Neural progenitor cell (in vitro differentiated cells): ENCODE data around the gene GRID1. TPM values are rescaled to one million over a fixed set of nuclear protein-coding genes. Genes with fewer than 3 reads are reported as not detected.

Source experiments
- DNase-seq: peaks from one replicate; pipeline ENCODE4 v3.0.0-alpha.2; 2016; ENCODE audit warnings: low spot score
- H2AFZ ChIP-seq: fragments of 200-600 bp; sonication (generic); replicated peaks from 2 replicates; pipeline ENCODE4 v1.6.1; 2016; ENCODE audit warnings: antibody characterized with exemption
- H3F3A ChIP-seq: fragments of 200-600 bp; sonication (generic); 2 replicates; pipeline ENCODE4 v1.6.1; 2016; ENCODE audit warnings: antibody characterized with exemption, low read depth
- H3K27ac ChIP-seq: fragments of 200-600 bp; sonication (generic); 2 replicates; pipeline ENCODE4 v1.5.1; 2016; ENCODE audit warnings: mild to moderate bottlenecking
- H3K27me3 ChIP-seq: fragments of 200-600 bp; sonication (generic); 2 replicates; pipeline ENCODE4 v1.6.1; 2016; ENCODE audit warnings: mild to moderate bottlenecking, moderate library complexity
- H3K36me3 ChIP-seq: fragments of 200-600 bp; sonication (generic); 2 replicates; pipeline ENCODE4 v1.5.1; 2016
- H3K4me1 ChIP-seq: fragments of 200-600 bp; sonication (generic); 2 replicates; pipeline ENCODE4 v1.6.1; 2016; ENCODE audit warnings: mixed run types
- H3K4me2 ChIP-seq: fragments of 200-600 bp; sonication (generic); 2 replicates; pipeline ENCODE4 v1.6.1; 2016
- H3K4me3 ChIP-seq: fragments of 200-600 bp; sonication (generic); 2 replicates; pipeline ENCODE4 v1.5.1; 2016
- H3K79me2 ChIP-seq: fragments of 200-600 bp; sonication (generic); 2 replicates; pipeline ENCODE4 v1.6.1; 2016; ENCODE audit warnings: low read depth
- H3K9ac ChIP-seq: fragments of 200-600 bp; sonication (generic); 2 replicates; pipeline ENCODE4 v1.6.1; 2016
- H3K9me3 ChIP-seq: fragments of 200-600 bp; sonication (generic); 2 replicates; pipeline ENCODE4 v1.5.1; 2016; ENCODE audit warnings: low read depth
- H4K20me1 ChIP-seq: fragments of 200-600 bp; sonication (generic); 2 replicates; pipeline ENCODE4 v1.6.1; 2016; ENCODE audit warnings: low read depth
- H3K27ac Mint-ChIP-seq: 3 replicates; pipeline ENCODE4 v1.8.0; 2021; ENCODE audit warnings: mixed read lengths
- H3K27me3 Mint-ChIP-seq: 2 replicates; pipeline ENCODE4 v1.8.0; 2022; ENCODE audit warnings: low read depth, mild to moderate bottlenecking, inconsistent platforms, moderate library complexity, mixed read lengths; ENCODE audit not compliant: insufficient read depth
- H3K36me3 Mint-ChIP-seq: 3 replicates; pipeline ENCODE4 v1.8.0; 2021; ENCODE audit warnings: mixed read lengths
- H3K4me1 Mint-ChIP-seq: 3 replicates; pipeline ENCODE4 v1.8.0; 2021; ENCODE audit warnings: mixed read lengths
- H3K4me3 Mint-ChIP-seq: 3 replicates; pipeline ENCODE4 v1.8.0; 2021; ENCODE audit warnings: mild to moderate bottlenecking, moderate library complexity, mixed read lengths
- H3K9me3 Mint-ChIP-seq: 3 replicates; pipeline ENCODE4 v1.8.0; 2020; ENCODE audit warnings: mixed read lengths
- CTCF ChIP-seq: fragments of 200-600 bp; sonication (generic); IDR thresholded peaks from 2 replicates; pipeline ENCODE4 v1.5.1; 2017; ENCODE audit warnings: antibody characterized with exemption, mild to moderate bottlenecking
- EZH2 ChIP-seq: fragments of 200-600 bp; sonication (generic); IDR thresholded peaks from 2 replicates; pipeline ENCODE4 v1.6.1; 2017; ENCODE audit warnings: antibody characterized with exemption, mild to moderate bottlenecking, moderate library complexity
- EZH2phosphoT487 ChIP-seq: fragments of 200-600 bp; sonication (generic); IDR thresholded peaks from 2 replicates; pipeline ENCODE4 v1.6.1; 2017; ENCODE audit warnings: antibody characterized with exemption
- total RNA-seq: library from RNA; depleted of rRNA; stranded (reverse); fragments of >200 nt; gene quantifications from 2 replicates; pipeline ENCODE4 v1.2.3, GENCODE V29; 2015; ENCODE audit warnings: low replicate concordance

Gene GRID1
- total RNA-seq, 1 donor from 2014 or later: not detected

GRCh38 chr10:86257683-86258082 is 108.9 kb downstream of the GRID1 start:
- Histone ChIP-seq H4K20me1 (no peaks in the 10 kb centered on the region), H3K9ac (no peak overlapping the region), H3K79me2 (no peaks in the 10 kb centered on the region), H3K27ac (no peak overlapping the region), H3K27me3 (peaks cover 4% of the 10 kb centered on the region), H3K36me3 (no peaks in the 10 kb centered on the region), H3K9me3 (no peaks in the 10 kb centered on the region), H3K4me2 (no peak overlapping the region), H2AFZ (no peak overlapping the region), H3K4me1 (peaks cover 11% of the 10 kb centered on the region), H3F3A (no peaks in the 10 kb centered on the region), H3K4me3 (no peak overlapping the region)
- Mint-ChIP-seq H3K27me3 (peaks cover 2% of the 10 kb centered on the region), H3K4me1 (peaks cover 17% of the 10 kb centered on the region), H3K27ac (no peak overlapping the region), H3K9me3 (no peaks in the 10 kb centered on the region), H3K4me3 (no peak overlapping the region), H3K36me3 (no peaks in the 10 kb centered on the region)
- no peak for TF ChIP-seq EZH2phosphoT487
- no peak for TF ChIP-seq CTCF
- no peak for TF ChIP-seq EZH2
- no peak for DNase-seq

- Histone ChIP-seq H3K9ac (no peak overlapping the region), H2AFZ (no peak overlapping the region), H3F3A (no peaks in the 10 kb centered on the region), H3K27ac (no peak overlapping the region), H3K79me2 (no peaks in the 10 kb centered on the region), H3K27me3 (peaks cover 4% of the 10 kb centered on the region), H4K20me1 (no peaks in the 10 kb centered on the region), H3K4me3 (no peak overlapping the region), H3K4me2 (no peak overlapping the region), H3K4me1 (peaks cover 7% of the 10 kb centered on the region), H3K36me3 (no peaks in the 10 kb centered on the region), H3K9me3 (no peaks in the 10 kb centered on the region)
- Mint-ChIP-seq H3K36me3 (no peaks in the 10 kb centered on the region), H3K27me3 (peaks cover 2% of the 10 kb centered on the region), H3K9me3 (no peaks in the 10 kb centered on the region), H3K27ac (no peak overlapping the region), H3K4me1 (peaks cover 20% of the 10 kb centered on the region), H3K4me3 (no peak overlapping the region)
- no peak for TF ChIP-seq EZH2phosphoT487
- no peak for TF ChIP-seq CTCF
- TF ChIP-seq EZH2: no peak
- DNase-seq: no peak
Measured at GRCh38 chr10:86256690-86257315, 109.8 kb downstream of the GRID1 start.

GRCh38 chr10:86255405-86256251 is 111.0 kb downstream of the GRID1 start:
- Histone ChIP-seq H3K4me2 (no peak overlapping the region), H3K4me1 (peaks cover 2% of the 10 kb centered on the region), H3K4me3 (no peak overlapping the region), H3K36me3 (no peaks in the 10 kb centered on the region), H3F3A (no peaks in the 10 kb centered on the region), H3K9ac (no peak overlapping the region), H3K79me2 (no peaks in the 10 kb centered on the region), H3K27me3 (peaks cover 4% of the 10 kb centered on the region), H3K27ac (no peak overlapping the region), H3K9me3 (no peaks in the 10 kb centered on the region), H2AFZ (no peak overlapping the region), H4K20me1 (no peaks in the 10 kb centered on the region)
- no peak for TF ChIP-seq EZH2
- TF ChIP-seq CTCF: no peak
- no peak for TF ChIP-seq EZH2phosphoT487
- no peaks in the 10 kb centered on the region for H3K36me3 Mint-ChIP-seq
- no peak for DNase-seq
- no peak overlapping the region for H3K4me3 Mint-ChIP-seq
- peak overlapping the region; percentile 61 for H3K27ac Mint-ChIP-seq
- H3K4me1 Mint-ChIP-seq: peaks cover 20% of the 10 kb centered on the region
- H3K27me3 Mint-ChIP-seq: peaks cover 2% of the 10 kb centered on the region
- no peaks in the 10 kb centered on the region for H3K9me3 Mint-ChIP-seq
